Stimulated activated CD8-positive, alpha-beta memory T cell treated with anti-CD3 and anti-CD28 coated beads, Interleukin-7, amount 100 ng/mL, for 24 hours (primary cell): Measurements from ENCODE around the gene PNPLA6.

Source experiments
- DNase-seq: peaks from one replicate; pipeline ENCODE4 v3.0.0-alpha.2; 2020; ENCODE audit warnings: low read depth

PNPLA6 gene

GRCh38 chr19:7535047-7535997 is at the start of gene PNPLA6:
Gene PNPLA6, plus strand, starts transcription at chr19:7535717. Its CDS starts 72 bp downstream, at chr19:7535789.
- peak; percentile 88 for DNase-seq

DNA sequence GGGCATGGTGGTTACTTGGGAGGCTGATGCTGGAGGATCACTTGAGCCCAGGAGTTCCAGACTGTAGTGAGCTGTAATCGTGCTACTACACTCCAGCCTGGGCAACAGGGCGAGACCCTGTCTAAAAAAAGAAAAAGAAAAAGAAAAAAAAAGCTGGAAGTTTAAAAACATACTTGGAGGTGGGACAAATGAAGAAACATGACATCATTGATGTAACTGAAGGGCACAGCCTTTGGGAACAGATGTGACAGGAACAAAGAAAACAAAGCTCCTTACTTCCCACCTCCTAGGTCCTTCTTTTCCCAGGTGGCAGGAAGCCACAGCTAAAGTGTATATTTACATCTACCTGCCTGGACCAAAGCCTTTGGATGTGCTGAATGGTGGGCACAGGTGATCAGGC is 48.6 kb upstream of the PNPLA6 start:
- DNase-seq, result no peak

DNA sequence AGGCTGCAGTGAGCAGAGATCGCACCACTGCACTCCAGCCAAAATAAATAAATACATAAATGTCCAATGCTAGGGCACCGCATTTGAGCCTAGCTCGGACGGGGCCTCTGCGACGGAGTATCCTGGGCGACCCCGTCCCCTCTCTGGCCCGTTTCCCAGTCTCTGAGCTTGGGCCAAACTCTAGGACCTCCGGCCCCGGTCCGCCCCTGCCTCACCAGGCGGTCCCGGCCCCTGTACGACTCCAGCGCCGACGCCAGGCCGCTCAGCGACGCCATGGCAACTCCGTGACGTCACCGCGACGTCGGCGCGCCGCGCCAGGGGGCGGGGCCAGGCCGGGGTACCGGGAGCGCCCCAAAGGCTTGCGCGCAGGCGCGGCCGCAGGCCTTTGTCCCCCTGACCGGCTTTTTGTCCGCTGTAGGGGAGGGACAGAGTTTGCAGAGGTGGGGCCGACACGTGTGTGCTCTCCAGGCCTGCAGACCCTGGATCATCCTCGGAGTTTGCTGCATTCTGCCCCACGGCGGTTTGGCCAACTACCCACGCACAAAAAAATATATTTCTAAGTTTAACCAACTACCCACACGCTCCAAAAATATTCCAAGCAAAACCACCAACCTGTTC is 46.7 kb upstream of the PNPLA6 start, which contains the start of gene PEX11G:
Gene PEX11G (minus strand): TSS at position 300 of the 618 bp plus-strand sequence. CDS start 25 bp downstream, at position 275.
- DNase-seq, result peak; percentile 85

- DNase-seq, result no peak
Observed at GRCh38 chr19:7489609-7490044, 45.9 kb upstream of the PNPLA6 start.

DNA sequence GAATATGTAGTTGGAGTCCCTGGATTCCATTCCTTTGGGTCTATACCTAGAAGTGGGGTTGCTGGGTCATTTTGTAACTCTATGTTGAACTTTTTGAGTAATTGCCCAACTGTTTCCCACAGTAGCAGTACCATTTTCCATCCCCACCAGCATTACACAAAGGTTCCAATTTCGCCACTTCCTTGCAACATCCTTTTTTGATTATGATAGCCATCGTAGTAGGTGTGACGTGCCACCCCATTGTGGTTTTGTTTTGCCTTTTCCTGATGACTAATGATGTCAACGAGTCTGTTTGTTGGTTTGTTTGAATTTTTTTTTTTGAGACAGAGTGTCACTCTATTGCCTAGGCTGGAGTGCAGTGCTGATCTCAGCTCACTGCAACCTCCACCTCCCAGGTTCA is 43.4 kb upstream of the PNPLA6 start:
- DNase-seq, result no peak

DNA sequence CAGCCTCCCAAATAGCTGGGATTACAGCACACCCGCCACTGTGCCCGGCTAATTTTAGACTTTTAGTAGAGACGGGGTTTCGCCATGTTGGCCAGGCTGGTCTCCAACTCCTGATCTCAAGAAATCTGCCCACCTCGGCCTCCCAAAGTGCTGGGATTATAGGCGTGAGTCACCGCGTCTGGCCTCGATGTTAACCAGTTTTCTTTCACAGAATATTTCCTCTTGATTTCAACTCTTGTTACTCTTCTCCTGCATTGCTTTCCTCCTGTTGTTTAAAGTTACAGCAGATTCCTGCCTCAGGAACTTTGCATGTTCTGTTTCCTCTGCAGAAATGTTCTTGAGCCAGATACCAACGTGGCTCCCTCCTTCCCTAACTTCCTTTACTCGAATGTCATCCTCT is 43.0 kb upstream of the PNPLA6 start:
- no peak for DNase-seq

GRCh38 chr19:7494416-7495098 is 41.0 kb upstream of the PNPLA6 start:
- no peak for DNase-seq

GRCh38 chr19:7497292-7497691 is 38.2 kb upstream of the PNPLA6 start:
- no peak for DNase-seq

- peak; percentile 27 for DNase-seq
Observed at GRCh38 chr19:7500811-7501450, 34.6 kb upstream of the PNPLA6 start.

- no peak for DNase-seq
Observed at GRCh38 chr19:7502552-7502951, 33.0 kb upstream of the PNPLA6 start.

DNA sequence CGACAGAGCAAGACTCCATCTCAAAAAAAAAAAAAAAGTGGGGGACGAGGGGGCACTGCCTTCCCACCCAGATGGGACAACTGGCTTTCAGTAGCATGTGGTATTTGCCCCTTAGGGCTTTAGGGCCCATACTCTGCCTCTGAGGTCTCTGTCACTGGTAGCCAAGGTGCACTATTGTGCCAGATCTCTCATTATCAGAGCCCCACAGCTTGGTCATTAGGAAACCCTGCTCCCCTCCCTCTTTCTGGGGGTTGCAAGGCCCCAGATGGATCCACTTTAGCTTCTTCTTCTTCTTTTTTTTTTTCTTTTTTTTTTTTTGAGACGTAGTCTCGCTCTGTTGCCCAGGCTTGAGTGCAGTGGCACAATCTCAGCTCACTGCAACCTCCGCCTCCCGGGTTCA is 30.8 kb upstream of the PNPLA6 start:
- DNase-seq, result no peak

GRCh38 chr19:7505288-7505681 is 30.2 kb upstream of the PNPLA6 start:
- no peak for DNase-seq

- no peak for DNase-seq
Observed at GRCh38 chr19:7505682-7506384, 29.7 kb upstream of the PNPLA6 start.

DNA sequence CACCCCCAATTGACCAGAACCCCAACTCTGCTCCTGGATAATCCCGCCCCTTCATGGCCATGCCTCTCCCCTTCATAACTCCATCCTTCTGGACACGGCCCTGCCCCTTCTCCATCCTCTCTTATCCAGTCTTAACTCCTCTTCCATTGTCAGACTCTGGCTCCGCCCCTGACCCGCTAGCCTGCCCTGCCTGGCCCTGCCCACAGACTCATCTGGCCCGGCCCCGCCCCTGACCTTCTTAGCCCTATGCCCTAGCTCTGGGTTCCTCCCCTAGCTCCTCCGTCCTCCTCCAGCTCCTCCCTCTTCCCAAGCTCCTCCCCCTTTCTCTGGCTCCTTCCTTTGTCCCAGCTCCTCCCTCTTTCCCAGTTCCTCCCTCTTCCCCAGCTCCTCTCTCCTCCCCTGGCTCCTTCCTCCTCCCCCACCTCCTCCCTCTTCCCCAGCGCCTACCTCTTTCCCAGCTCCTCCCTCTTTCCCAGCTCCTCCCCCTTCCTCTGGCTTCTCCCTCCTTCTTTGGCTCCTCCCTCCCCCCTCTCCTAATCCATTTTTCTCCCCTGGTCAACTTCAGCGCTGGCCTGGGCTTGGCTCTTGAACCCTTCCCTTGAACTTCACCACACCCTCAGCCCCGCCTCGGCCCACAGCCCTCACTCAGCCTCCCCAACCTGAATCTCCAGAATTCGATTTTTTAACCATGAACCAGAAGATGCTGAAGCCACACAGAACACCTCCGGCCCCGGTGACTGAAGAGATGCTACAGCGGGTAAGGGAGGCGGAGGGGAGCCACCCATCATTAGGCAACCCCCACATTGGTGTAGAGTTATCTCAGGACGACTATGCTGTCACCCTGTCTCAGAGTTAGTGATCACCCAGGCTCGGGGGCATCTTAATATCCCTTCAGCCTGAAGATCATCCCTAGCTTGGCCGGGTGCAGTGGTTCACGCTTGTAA is 28.9 kb upstream of the PNPLA6 start:
- no peak for DNase-seq

GRCh38 chr19:7507884-7508283 is 27.6 kb upstream of the PNPLA6 start:
- DNase-seq, result no peak

DNA sequence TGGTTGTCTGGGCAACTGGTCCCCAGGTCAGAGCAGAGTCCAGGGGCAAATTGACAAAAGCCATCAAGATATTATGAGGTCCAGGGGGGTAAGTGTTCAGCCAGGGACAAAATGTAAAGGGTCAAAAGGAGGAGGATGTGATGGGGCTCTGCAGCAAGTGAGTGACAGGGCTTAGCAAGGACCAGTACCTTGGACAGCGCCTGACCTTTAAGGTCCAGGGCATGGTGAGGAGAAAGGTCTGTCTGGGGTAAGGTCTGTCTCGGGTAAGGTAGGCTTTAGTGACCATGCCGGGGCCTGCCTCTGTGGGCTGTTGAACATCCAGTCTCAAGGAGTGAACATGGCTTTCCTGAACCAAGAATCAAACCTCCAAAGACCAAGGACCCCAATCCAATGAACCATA is 25.9 kb upstream of the PNPLA6 start:
- no peak for DNase-seq

DNA sequence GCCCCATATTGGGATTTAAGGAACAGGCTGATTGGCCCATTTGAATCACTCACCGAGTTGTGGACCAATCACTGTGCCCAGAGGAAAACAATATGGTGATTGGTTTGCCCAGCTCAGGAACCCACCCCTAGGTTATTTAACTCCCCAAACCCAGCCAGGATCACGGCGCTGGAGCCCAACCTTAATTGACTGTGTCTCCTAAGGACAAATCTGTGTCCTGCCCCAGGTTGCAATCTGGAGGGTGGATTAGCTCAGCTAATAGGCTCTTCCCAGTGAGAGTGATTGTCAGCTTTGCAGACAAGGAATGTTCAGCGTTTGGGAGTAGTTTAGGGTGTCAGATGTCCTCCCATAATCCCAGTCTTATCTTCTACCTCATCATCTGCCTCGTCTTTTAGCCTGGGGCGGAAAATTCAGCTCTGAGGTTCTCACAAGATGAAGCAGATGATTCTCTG is 23.1 kb upstream of the PNPLA6 start:
- no peak for DNase-seq

GRCh38 chr19:7513809-7514642 is 21.5 kb upstream of the PNPLA6 start:
- DNase-seq, result no peak

- no peak for DNase-seq
Observed at GRCh38 chr19:7515110-7515644, 20.3 kb upstream of the PNPLA6 start.
